WI38 (cell line): ENCODE measurements around the gene GRIP2.

Source experiments
- H3K4me3 ChIP-seq: 2 replicates; pipeline ENCODE4 v1.5.1; 2011; ENCODE audit warnings: low read depth, mild to moderate bottlenecking, control low read depth, low read length
- TF ChIP-seq, protein P1 (sequence below): IDR thresholded peaks from 2 replicates; pipeline ENCODE4 v1.5.1; 2012; ENCODE audit warnings: low read depth, mild to moderate bottlenecking, control low read depth, low read length

Gene GRIP2

DNA sequence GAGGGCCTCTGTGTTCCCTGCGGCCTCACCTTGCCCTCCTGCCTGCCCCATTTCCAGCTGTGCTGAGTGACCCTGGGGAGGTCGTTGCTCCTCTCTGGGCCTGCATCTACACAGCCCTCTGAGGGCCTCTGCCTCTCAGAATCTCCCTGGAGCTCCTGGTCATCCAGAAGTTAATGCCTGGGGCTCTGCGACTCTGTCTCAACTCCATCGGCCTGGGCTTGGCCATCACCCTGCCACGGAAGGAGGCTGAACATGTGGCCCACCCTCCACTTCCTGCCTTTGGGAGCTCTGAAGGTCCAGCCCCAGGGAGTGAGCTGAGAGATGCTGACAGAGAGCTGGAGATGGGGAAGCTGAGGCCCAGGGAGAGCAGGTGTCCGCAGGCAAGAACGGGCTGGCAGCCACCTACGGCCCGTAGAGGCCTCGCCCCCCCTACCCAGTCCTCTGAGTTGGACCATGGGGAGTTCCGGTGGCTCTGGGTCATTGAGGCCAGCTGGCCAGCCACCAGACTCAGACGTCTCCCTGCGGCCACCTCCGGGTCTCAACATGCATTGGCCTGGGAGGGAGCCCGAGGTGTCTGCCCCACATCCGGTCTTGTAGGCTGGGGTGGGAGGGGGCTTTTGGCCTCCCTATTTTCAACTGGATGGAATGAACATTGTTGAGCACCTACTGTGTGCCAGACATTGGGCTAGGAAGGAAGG, 34.2 kb downstream of the GRIP2 start:
- no peak overlapping the region for H3K4me3 ChIP-seq
- TF ChIP-seq, protein P1, sequence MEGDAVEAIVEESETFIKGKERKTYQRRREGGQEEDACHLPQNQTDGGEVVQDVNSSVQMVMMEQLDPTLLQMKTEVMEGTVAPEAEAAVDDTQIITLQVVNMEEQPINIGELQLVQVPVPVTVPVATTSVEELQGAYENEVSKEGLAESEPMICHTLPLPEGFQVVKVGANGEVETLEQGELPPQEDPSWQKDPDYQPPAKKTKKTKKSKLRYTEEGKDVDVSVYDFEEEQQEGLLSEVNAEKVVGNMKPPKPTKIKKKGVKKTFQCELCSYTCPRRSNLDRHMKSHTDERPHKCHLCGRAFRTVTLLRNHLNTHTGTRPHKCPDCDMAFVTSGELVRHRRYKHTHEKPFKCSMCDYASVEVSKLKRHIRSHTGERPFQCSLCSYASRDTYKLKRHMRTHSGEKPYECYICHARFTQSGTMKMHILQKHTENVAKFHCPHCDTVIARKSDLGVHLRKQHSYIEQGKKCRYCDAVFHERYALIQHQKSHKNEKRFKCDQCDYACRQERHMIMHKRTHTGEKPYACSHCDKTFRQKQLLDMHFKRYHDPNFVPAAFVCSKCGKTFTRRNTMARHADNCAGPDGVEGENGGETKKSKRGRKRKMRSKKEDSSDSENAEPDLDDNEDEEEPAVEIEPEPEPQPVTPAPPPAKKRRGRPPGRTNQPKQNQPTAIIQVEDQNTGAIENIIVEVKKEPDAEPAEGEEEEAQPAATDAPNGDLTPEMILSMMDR = no peak

DNA sequence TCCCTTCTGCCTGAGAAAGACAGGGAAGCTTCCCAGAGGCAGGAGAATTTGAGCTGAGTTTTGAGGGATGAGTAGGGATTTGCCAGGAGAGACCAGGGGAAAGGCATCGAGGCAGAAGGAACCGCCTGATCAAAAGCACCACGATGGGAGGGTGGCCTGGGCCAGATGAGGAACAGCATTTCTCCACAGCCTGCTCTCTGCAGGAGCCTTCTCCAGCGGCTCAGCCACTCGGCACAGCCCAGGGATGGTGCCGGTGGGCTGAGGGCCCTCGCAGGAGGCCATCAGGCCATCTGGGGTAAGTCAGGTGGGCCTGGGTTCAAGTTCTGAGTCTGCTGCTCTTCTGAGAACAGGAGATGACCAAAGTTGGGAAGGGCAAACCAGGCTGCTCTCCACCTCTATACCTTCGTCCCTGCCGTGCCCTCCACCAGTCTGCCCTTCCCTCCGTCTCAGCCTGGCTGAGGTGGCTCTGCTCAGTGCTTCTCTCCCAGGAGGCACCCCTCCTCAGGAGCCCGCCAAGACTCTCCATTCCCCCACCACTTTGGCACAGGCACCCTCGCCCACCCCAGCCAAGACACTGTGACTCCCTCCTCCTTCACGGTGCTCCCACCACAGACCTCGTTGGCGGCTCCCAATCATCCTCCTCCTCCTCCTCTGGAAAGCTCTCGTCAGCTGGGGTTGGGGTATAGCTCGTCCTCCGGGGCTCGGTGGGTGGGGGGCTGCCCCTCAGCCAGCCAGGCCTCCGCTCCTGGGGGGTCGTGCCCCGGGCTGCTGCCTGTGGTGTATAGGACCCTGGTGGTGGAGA, 34.9 kb downstream of the GRIP2 start:
- TF ChIP-seq, protein P1 = no peak
- no peak overlapping the region for H3K4me3 ChIP-seq

DNA sequence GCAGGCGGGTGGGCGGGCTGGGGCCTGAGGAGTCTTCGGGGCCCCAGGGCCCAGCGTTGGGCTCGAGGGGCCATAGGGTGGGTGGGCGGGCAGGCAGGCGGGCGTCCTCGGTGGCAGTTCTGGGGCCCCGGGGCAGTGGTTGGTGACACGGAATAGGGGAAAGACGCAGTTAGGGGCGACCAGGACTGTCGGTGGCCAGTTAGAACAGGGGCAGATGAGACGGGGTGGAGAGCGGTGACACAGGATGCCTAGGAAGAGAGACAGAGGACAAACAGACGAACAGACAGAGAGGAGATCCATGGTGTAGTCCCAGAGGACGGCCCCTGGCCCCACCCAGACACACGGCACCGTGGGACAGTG, 36.5 kb downstream of the GRIP2 start:
- no peak overlapping the region for H3K4me3 ChIP-seq
- TF ChIP-seq, protein P1 = no peak

DNA sequence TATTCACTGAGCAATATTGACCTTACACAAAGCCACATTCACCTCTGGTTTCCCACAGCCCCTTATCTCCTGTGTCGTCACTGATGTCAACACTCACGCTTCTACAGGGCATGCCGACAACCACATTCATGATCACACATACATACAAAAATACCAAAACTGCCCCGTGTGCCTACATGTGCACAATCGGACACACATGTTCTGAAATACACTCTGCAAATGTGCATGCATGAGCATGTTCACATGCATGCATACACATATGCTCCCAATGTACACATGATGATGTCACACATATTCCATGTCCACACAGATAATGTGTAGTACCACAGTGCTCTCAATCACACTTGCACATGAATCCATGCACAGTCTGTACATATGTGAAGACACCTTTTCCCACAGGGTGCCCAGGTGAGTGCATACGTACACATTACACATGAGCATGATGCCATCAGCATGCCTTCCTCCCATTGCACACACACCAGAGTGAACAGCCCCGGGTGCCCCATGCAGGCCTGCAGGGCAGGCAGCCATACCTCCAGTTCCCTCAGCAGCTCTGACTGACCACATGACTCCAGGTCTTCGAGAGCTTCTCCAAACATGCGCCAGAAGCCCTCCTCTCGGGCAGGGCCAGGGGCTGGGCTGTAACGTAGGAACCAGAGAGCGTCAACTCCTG, 37.0 kb downstream of the GRIP2 start:
- H3K4me3 ChIP-seq = no peak overlapping the region
- TF ChIP-seq, protein P1 = no peak

DNA sequence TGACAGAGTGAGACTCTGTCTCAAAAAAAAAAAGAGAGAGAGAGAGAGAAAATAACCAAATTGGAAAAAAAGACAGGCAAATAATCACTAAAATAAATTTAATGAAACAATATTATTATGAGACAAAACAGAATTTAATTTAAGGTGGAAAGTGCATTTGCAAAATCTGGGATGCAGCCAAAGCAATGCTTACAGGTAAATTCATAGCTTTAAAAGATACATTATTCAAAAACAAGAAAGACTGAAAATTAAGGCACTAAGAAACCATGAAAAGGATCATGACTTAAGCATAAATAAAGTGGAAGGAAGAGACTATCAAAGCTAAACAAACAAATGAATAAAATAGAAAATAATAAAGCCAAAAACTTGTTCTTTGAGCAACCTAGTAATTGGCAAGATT, 37.7 kb downstream of the GRIP2 start:
- TF ChIP-seq, protein P1 = no peak
- H3K4me3 ChIP-seq = no peak overlapping the region

DNA sequence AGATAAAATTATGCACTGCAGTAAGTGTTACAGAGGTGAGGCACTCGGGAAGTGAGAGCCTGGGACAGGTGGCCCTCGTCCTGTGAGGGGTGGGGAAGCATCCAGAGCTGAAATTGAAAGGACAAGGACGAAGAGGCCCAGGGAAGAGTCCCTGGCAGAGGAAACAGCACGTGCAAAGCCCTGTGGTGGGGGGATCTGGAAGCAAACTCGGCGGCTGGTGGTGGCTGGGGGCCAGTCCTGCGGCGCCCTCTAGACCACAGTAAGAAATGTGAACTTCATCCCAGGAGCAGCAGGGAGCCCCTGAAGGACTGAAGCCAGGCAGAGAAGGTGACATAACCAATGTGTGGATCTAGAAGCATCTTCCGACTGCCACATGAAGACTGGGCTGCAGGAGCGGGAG, 42.8 kb downstream of the GRIP2 start:
- TF ChIP-seq, protein P1 = no peak
- no peak overlapping the region for H3K4me3 ChIP-seq

DNA sequence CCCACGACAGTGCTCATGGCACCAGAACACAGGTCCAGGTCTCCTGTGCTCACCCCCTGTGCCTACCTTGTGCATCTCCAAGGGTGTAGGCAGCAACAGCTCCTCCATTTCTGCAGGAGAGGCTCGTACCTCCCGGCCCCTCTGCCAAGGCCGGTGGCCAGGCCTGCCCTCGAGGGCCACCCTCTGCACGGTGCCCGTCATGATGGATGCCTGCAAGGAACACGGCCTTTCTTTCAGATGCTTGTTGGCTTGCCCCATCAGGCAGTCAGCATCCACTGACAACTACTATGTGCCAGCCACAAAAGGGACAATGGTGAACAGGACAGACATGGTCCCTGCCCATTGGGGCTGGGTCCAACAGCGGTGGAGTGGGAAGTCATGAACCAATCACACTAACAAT, 43.8 kb downstream of the GRIP2 start:
- TF ChIP-seq, protein P1 = no peak

More for the DNA sequence above, 43.8 kb downstream of the GRIP2 start:
- no peak overlapping the region for H3K4me3 ChIP-seq
